CD4-positive, CD25-positive, alpha-beta regulatory T cell (primary cell): ENCODE data around the gene CD2. TPM values are rescaled to one million over a fixed set of nuclear protein-coding genes. Genes with fewer than 3 reads are reported as not detected.

Experiments used
- ATAC-seq, 2 donors: fragments of 150-1000 bp; cut with Tn5 transposase; one replicate each; pipeline ENCODE4 v1.10.0; 2021; ENCODE audit warnings: low read depth in 2 of 2, moderate number of reproducible peaks in 2 of 2, moderate library complexity in 1 of 2
- DNase-seq, 3 donors: peaks; one replicate each; pipeline versions ENCODE4 v3.0.0 to v3.0.0-alpha.2; 2012 to 2022; ENCODE audit warnings: mixed read lengths in 1 of 3
- H3K27ac ChIP-seq: one replicate; pipeline ENCODE4 v1.7.0; 2013; ENCODE audit warnings: mild to moderate bottlenecking, low read length; ENCODE audit not compliant: insufficient read depth, poor library complexity, severe bottlenecking
- H3K27me3 ChIP-seq: one replicate; pipeline ENCODE4 v1.7.0; 2013; ENCODE audit warnings: low read length; ENCODE audit not compliant: control insufficient read depth, insufficient read depth
- H3K36me3 ChIP-seq: one replicate; pipeline ENCODE4 v1.7.0; 2013; ENCODE audit warnings: mild to moderate bottlenecking, low read length, moderate library complexity; ENCODE audit not compliant: control insufficient read depth, insufficient read depth
- H3K4me1 ChIP-seq: 2 replicates; pipeline ENCODE4 v1.7.0; 2013; ENCODE audit warnings: mild to moderate bottlenecking, low read length; ENCODE audit not compliant: insufficient read depth, control insufficient read depth, poor library complexity, severe bottlenecking
- H3K4me3 ChIP-seq: one replicate; pipeline ENCODE4 v1.7.0; 2013; ENCODE audit warnings: low read depth, mild to moderate bottlenecking, low read length, moderate library complexity
- H3K9me3 ChIP-seq, 2 experiments: 1 replicate in 1 of 2; 2 replicates in 1 of 2; pipeline ENCODE4 v1.7.0; 2013; ENCODE audit warnings: low read length in 2 of 2, mild to moderate bottlenecking in 1 of 2, moderate library complexity in 1 of 2; ENCODE audit not compliant: control insufficient read depth in 2 of 2
- H3K27ac Mint-ChIP-seq, 3 donors: one replicate each; pipeline ENCODE4 v1.8.0; 2020 to 2022; ENCODE audit warnings: mild to moderate bottlenecking in 3 of 3, mixed read lengths in 3 of 3, moderate library complexity in 2 of 3
- H3K27me3 Mint-ChIP-seq: one replicate; pipeline ENCODE4 v1.8.0; 2022; ENCODE audit warnings: mild to moderate bottlenecking, mixed read lengths
- H3K36me3 Mint-ChIP-seq: one replicate; pipeline ENCODE4 v1.8.0; 2020; ENCODE audit warnings: mixed read lengths
- H3K4me1 Mint-ChIP-seq, 4 donors: one replicate each; pipeline ENCODE4 v1.8.0; 2020 to 2022; ENCODE audit warnings: mixed read lengths in 4 of 4, mild to moderate bottlenecking in 1 of 4
- H3K4me3 Mint-ChIP-seq, 4 donors: one replicate each; pipeline ENCODE4 v1.8.0; 2020 to 2022; ENCODE audit warnings: mild to moderate bottlenecking in 4 of 4, mixed read lengths in 4 of 4, moderate library complexity in 3 of 4
- H3K9me3 Mint-ChIP-seq, 7 donors: one replicate each; pipeline ENCODE4 v1.8.0; 2020 to 2022; ENCODE audit warnings: mixed read lengths in 7 of 7, mild to moderate bottlenecking in 3 of 7, moderate library complexity in 2 of 7
- polyA plus RNA-seq, 4 donors: library from polyadenylated mRNA; unstranded; fragments of 300-500 nt; fragmentation: Illumina TruSeq; gene quantifications; one replicate each; pipeline ENCODE4 v1.2.3, GENCODE V29; 2021
- total RNA-seq: library from RNA; stranded (reverse); gene quantifications from one replicate; pipeline ENCODE4 v1.2.3, GENCODE V29; 2022

CD2 gene
- total and polyA plus RNA-seq, 5 donors from 2014 or later = 192 to 457 (median 349) TPM

GRCh38 chr1:116712510-116712909 is 41.7 kb upstream of the CD2 start:
- ATAC-seq = no peak
- H3K27me3 Mint-ChIP-seq = peaks cover 19% of the 10 kb centered on the region
- no peaks in the 10 kb centered on the region for H3K4me1 Mint-ChIP-seq
- Histone ChIP-seq H3K27ac (no peak overlapping the region), H3K4me3 (no peak overlapping the region), H3K36me3 (no peaks in the 10 kb centered on the region), H3K4me1 (no peaks in the 10 kb centered on the region), H3K9me3 (no peaks in the 10 kb centered on the region), H3K27me3 (no peaks in the 10 kb centered on the region)
- H3K27ac Mint-ChIP-seq = no peak overlapping the region
- H3K4me3 Mint-ChIP-seq = no peak overlapping the region
- DNase-seq = no peak
- H3K9me3 Mint-ChIP-seq = peaks cover 0 to 2% (median 0%) of the 10 kb centered on the region in 7 donors
- H3K36me3 Mint-ChIP-seq = peaks cover 7% of the 10 kb centered on the region

GRCh38 chr1:116713474-116713873 is 40.8 kb upstream of the CD2 start:
- H3K27ac ChIP-seq = no peak overlapping the region
- peaks cover 0 to 5% (median 0%) of the 10 kb centered on the region in 7 donors for H3K9me3 Mint-ChIP-seq
- H3K4me3 ChIP-seq = no peak overlapping the region
- no peaks in the 10 kb centered on the region for H3K4me1 Mint-ChIP-seq
- no peaks in the 10 kb centered on the region for H3K36me3 Mint-ChIP-seq
- H3K27me3 ChIP-seq = no peaks in the 10 kb centered on the region
- no peaks in the 10 kb centered on the region for H3K4me1 ChIP-seq
- no peaks in the 10 kb centered on the region for H3K36me3 ChIP-seq
- no peak overlapping the region for H3K27ac Mint-ChIP-seq
- ATAC-seq = no peak
- H3K4me3 Mint-ChIP-seq = no peak overlapping the region
- no peak for DNase-seq
- H3K9me3 ChIP-seq = no peaks in the 10 kb centered on the region
- H3K27me3 Mint-ChIP-seq = peaks cover 18% of the 10 kb centered on the region

GRCh38 chr1:116716391-116716790 is 37.8 kb upstream of the CD2 start:
- H3K36me3 ChIP-seq = no peaks in the 10 kb centered on the region
- DNase-seq (no peak), ATAC-seq (no peak)
- Mint-ChIP-seq H3K4me3 (no peak overlapping the region), H3K4me1 (no peaks in the 10 kb centered on the region), H3K9me3 (peaks cover 0 to 5% (median 0%) of the 10 kb centered on the region in 7 donors), H3K27me3 (peaks cover 9% of the 10 kb centered on the region), H3K36me3 (no peaks in the 10 kb centered on the region), H3K27ac (no peak overlapping the region)
- no peaks in the 10 kb centered on the region for H3K27me3 ChIP-seq
- H3K4me3 ChIP-seq = no peak overlapping the region
- H3K9me3 ChIP-seq = no peaks in the 10 kb centered on the region
- H3K27ac ChIP-seq = no peak overlapping the region
- no peaks in the 10 kb centered on the region for H3K4me1 ChIP-seq

- H3K4me1 Mint-ChIP-seq = no peaks in the 10 kb centered on the region
- peak overlapping the region in 1 of 4 donors; percentile 80 for H3K4me3 Mint-ChIP-seq
- H3K27ac Mint-ChIP-seq = no peak overlapping the region
- peaks cover 9% of the 10 kb centered on the region for H3K27me3 Mint-ChIP-seq
- no peaks in the 10 kb centered on the region for H3K9me3 ChIP-seq
- no peaks in the 10 kb centered on the region for H3K36me3 Mint-ChIP-seq
- no peaks in the 10 kb centered on the region for H3K27me3 ChIP-seq
- no peak overlapping the region for H3K27ac ChIP-seq
- ATAC-seq (no peak), DNase-seq (no peak)
- no peak overlapping the region for H3K4me3 ChIP-seq
- peaks cover 0 to 5% (median 0%) of the 10 kb centered on the region in 7 donors for H3K9me3 Mint-ChIP-seq
- H3K36me3 ChIP-seq = no peaks in the 10 kb centered on the region
- no peaks in the 10 kb centered on the region for H3K4me1 ChIP-seq
Observed at GRCh38 chr1:116717318-116717717, 36.9 kb upstream of the CD2 start.

- peaks cover 0 to 6% (median 5%) of the 10 kb centered on the region in 4 donors for H3K4me1 Mint-ChIP-seq
- H3K9me3 Mint-ChIP-seq = peaks cover 0 to 5% (median 0%) of the 10 kb centered on the region in 7 donors
- Histone ChIP-seq H3K9me3 (no peaks in the 10 kb centered on the region), H3K27ac (no peak overlapping the region), H3K4me1 (no peaks in the 10 kb centered on the region), H3K36me3 (no peaks in the 10 kb centered on the region), H3K4me3 (no peak overlapping the region), H3K27me3 (no peaks in the 10 kb centered on the region)
- peaks cover 9% of the 10 kb centered on the region for H3K27me3 Mint-ChIP-seq
- DNase-seq (no peak), ATAC-seq (no peak)
- H3K36me3 Mint-ChIP-seq = no peaks in the 10 kb centered on the region
- H3K4me3 Mint-ChIP-seq = no peak overlapping the region
- H3K27ac Mint-ChIP-seq = no peak overlapping the region
Observed at GRCh38 chr1:116720364-116721038, 33.7 kb upstream of the CD2 start.

GRCh38 chr1:116721039-116721405 is 33.2 kb upstream of the CD2 start:
- Histone ChIP-seq H3K27me3 (no peaks in the 10 kb centered on the region), H3K9me3 (no peaks in the 10 kb centered on the region), H3K4me3 (no peak overlapping the region), H3K27ac (no peak overlapping the region), H3K36me3 (no peaks in the 10 kb centered on the region), H3K4me1 (no peaks in the 10 kb centered on the region)
- Mint-ChIP-seq H3K36me3 (no peaks in the 10 kb centered on the region), H3K27ac (no peak overlapping the region), H3K9me3 (peaks cover 0 to 5% (median 0%) of the 10 kb centered on the region in 7 donors), H3K27me3 (peaks cover 7% of the 10 kb centered on the region), H3K4me3 (no peak overlapping the region), H3K4me1 (peaks cover 0 to 6% (median 5%) of the 10 kb centered on the region in 4 donors)
- ATAC-seq = no peak
- DNase-seq = no peak

- H3K36me3 ChIP-seq = no peaks in the 10 kb centered on the region
- H3K4me3 Mint-ChIP-seq = no peak overlapping the region
- peaks cover 0 to 4% (median 0%) of the 10 kb centered on the region in 7 donors for H3K9me3 Mint-ChIP-seq
- peaks cover under 1 to 11% (median 8%) of the 10 kb centered on the region in 4 donors for H3K4me1 Mint-ChIP-seq
- no peak overlapping the region for H3K4me3 ChIP-seq
- DNase-seq (no peak), ATAC-seq (no peak)
- H3K27ac Mint-ChIP-seq = peak overlapping the region in 1 of 3 donors; percentile 43
- H3K27ac ChIP-seq = no peak overlapping the region
- H3K4me1 ChIP-seq = no peaks in the 10 kb centered on the region
- no peaks in the 10 kb centered on the region for H3K9me3 ChIP-seq
- peaks cover 4% of the 10 kb centered on the region for H3K27me3 Mint-ChIP-seq
- H3K36me3 Mint-ChIP-seq = no peaks in the 10 kb centered on the region
- no peaks in the 10 kb centered on the region for H3K27me3 ChIP-seq
Observed at GRCh38 chr1:116721451-116722007, 32.7 kb upstream of the CD2 start.
